ENCODE results near the gene LRP1B.

The LRP1B gene

GRCh38 chr2:141863964-141864363 is 266.9 kb downstream of the LRP1B start:
- H3K27me3 ChIP-seq: no peaks in the 10 kb centered on the region
- no peaks in the 10 kb centered on the region for H3K4me1 ChIP-seq (ENCODE audit: control insufficient read depth in 1 of 2, insufficient read depth in 1 of 2, low read depth in 1 of 2, low read length in 1 of 2)
- H3K9me3 ChIP-seq: no peaks in the 10 kb centered on the region
- H3K36me3 ChIP-seq: no peaks in the 10 kb centered on the region
- no peak overlapping the region for H3K4me3 ChIP-seq (ENCODE audit: low read depth in 1 of 2, low read length in 1 of 2)
- no peak overlapping the region for H3K27ac ChIP-seq
- TF ChIP-seq CTCF (IDR thresholded peaks at IDR 0.05): no peak

- Histone ChIP-seq H3K4me1 (ENCODE audit: control insufficient read depth in 1 of 2, insufficient read depth in 1 of 2, low read depth in 1 of 2, low read length in 1 of 2) (no peaks in the 10 kb centered on the region), H3K4me3 (ENCODE audit: low read depth in 1 of 2, low read length in 1 of 2) (no peak overlapping the region), H3K27me3 (no peaks in the 10 kb centered on the region), H3K36me3 (no peaks in the 10 kb centered on the region), H3K9me3 (no peaks in the 10 kb centered on the region), H3K27ac (no peak overlapping the region)
- no peak for TF ChIP-seq CTCF (IDR thresholded peaks at IDR 0.05)
These were observed 274.4 kb downstream of the LRP1B start for GRCh38 chr2:141856215-141856919.

- TF ChIP-seq CTCF (IDR thresholded peaks at IDR 0.05): no peak
- Histone ChIP-seq H3K9me3 (no peaks in the 10 kb centered on the region), H3K36me3 (no peaks in the 10 kb centered on the region), H3K27me3 (no peaks in the 10 kb centered on the region), H3K27ac (no peak overlapping the region), H3K4me3 (ENCODE audit: low read depth in 1 of 2, low read length in 1 of 2) (no peak overlapping the region), H3K4me1 (ENCODE audit: control insufficient read depth in 1 of 2, insufficient read depth in 1 of 2, low read depth in 1 of 2, low read length in 1 of 2) (no peaks in the 10 kb centered on the region)
These were observed 282.6 kb downstream of the LRP1B start for GRCh38 chr2:141848191-141848590.

GRCh38 chr2:141844231-141844630 is 286.6 kb downstream of the LRP1B start:
- TF ChIP-seq CTCF (IDR thresholded peaks at IDR 0.05): no peak
- Histone ChIP-seq H3K9me3 (no peaks in the 10 kb centered on the region), H3K4me1 (ENCODE audit: control insufficient read depth in 1 of 2, insufficient read depth in 1 of 2, low read depth in 1 of 2, low read length in 1 of 2) (no peaks in the 10 kb centered on the region), H3K27ac (no peak overlapping the region), H3K27me3 (no peaks in the 10 kb centered on the region), H3K4me3 (ENCODE audit: low read depth in 1 of 2, low read length in 1 of 2) (no peak overlapping the region), H3K36me3 (no peaks in the 10 kb centered on the region)

GRCh38 chr2:141835103-141835502 is 295.7 kb downstream of the LRP1B start:
- Histone ChIP-seq H3K9me3 (no peaks in the 10 kb centered on the region), H3K27me3 (no peaks in the 10 kb centered on the region), H3K36me3 (no peaks in the 10 kb centered on the region), H3K4me1 (ENCODE audit: control insufficient read depth in 1 of 2, insufficient read depth in 1 of 2, low read depth in 1 of 2, low read length in 1 of 2) (no peaks in the 10 kb centered on the region), H3K4me3 (ENCODE audit: low read depth in 1 of 2, low read length in 1 of 2) (no peak overlapping the region), H3K27ac (no peak overlapping the region)
- TF ChIP-seq CTCF (IDR thresholded peaks at IDR 0.05): no peak

Data from neutrophil (primary cell).